Smooth muscle cell (in vitro differentiated cells): Measurements from ENCODE around the gene SLC3A2. TPM values are rescaled to one million over a fixed set of nuclear protein-coding genes. Genes with fewer than 3 reads are reported as not detected.

Experiments used
- DNase-seq: peaks from one replicate; lab custom pipeline; 2025; ENCODE audit not compliant: unreplicated experiment; lab: John Stamatoyannopoulos, UW
- H2AFZ ChIP-seq: fragments of 200-600 bp; sonication (generic); 2 replicates; pipeline ENCODE4 v1.6.0; 2016; ENCODE audit warnings: antibody characterized with exemption, low read depth, mild to moderate bottlenecking
- H3F3A ChIP-seq: fragments of 200-600 bp; sonication (generic); 2 replicates; pipeline ENCODE4 v1.6.0; 2017; ENCODE audit warnings: antibody characterized with exemption, low read depth
- H3K27ac ChIP-seq: fragments of 200-600 bp; sonication (generic); 2 replicates; pipeline ENCODE4 v1.5.1; 2016; ENCODE audit warnings: low read depth, mild to moderate bottlenecking
- H3K27me3 ChIP-seq: fragments of 200-600 bp; sonication (generic); 2 replicates; pipeline ENCODE4 v1.6.1; 2016; ENCODE audit warnings: low read depth, mild to moderate bottlenecking
- H3K36me3 ChIP-seq: fragments of 200-600 bp; sonication (generic); 2 replicates; pipeline ENCODE4 v1.5.1; 2016; ENCODE audit warnings: low read depth
- H3K4me1 ChIP-seq: fragments of 200-600 bp; sonication (generic); 2 replicates; pipeline ENCODE4 v1.5.1; 2016; ENCODE audit warnings: low read depth
- H3K4me2 ChIP-seq: fragments of 200-600 bp; sonication (generic); 2 replicates; pipeline ENCODE4 v1.6.0; 2016; ENCODE audit warnings: mild to moderate bottlenecking
- H3K4me3 ChIP-seq: fragments of 200-600 bp; sonication (generic); 2 replicates; pipeline ENCODE4 v1.5.1; 2016; ENCODE audit warnings: mild to moderate bottlenecking
- H3K79me2 ChIP-seq: fragments of 200-600 bp; sonication (generic); 2 replicates; pipeline ENCODE4 v1.6.0; 2016; ENCODE audit warnings: low read depth, mild to moderate bottlenecking
- H3K9ac ChIP-seq: fragments of 200-600 bp; sonication (generic); 2 replicates; pipeline ENCODE4 v1.6.0; 2016; ENCODE audit warnings: low read depth
- H3K9me3 ChIP-seq: fragments of 200-600 bp; sonication (generic); replicated peaks from 2 replicates; pipeline ENCODE4 v1.5.1; 2016; ENCODE audit warnings: low read depth
- H4K20me1 ChIP-seq: fragments of 200-600 bp; sonication (generic); 2 replicates; pipeline ENCODE4 v1.6.0; 2016; ENCODE audit warnings: low read depth
- WGBS: methylation state at CpG from one replicate; pipeline ENCODE4 v1.1.7; 2016; ENCODE audit warnings: low lambda C conversion rate; 5-methylcytosine and 5-hydroxymethylcytosine counted together
- polyA plus RNA-seq: library from polyadenylated mRNA; unstranded; fragments of >200 nt; fragmentation: Nextera tagmentation; extraction: Ambion mirVana; gene quantifications from 2 replicates; pipeline ENCODE4 v1.2.1, GENCODE V29; 2016
- total RNA-seq: library from RNA; depleted of rRNA; stranded (reverse); fragments of >200 nt; gene quantifications from 2 replicates; pipeline ENCODE4 v1.2.3, GENCODE V29; 2014
- TF ChIP-seq, protein P1 (sequence below): fragments of 200-600 bp; sonication (generic); IDR thresholded peaks from 2 replicates; pipeline ENCODE4 v1.5.1; 2017; ENCODE audit warnings: borderline replicate concordance, mild to moderate bottlenecking, antibody characterized with exemption; ENCODE audit not compliant: insufficient read depth, poor library complexity, severe bottlenecking

Gene SLC3A2
- total RNA-seq, result 181 and 248 TPM in 2 replicates
- 179 and 291 TPM in 2 replicates for polyA plus RNA-seq

DNA sequence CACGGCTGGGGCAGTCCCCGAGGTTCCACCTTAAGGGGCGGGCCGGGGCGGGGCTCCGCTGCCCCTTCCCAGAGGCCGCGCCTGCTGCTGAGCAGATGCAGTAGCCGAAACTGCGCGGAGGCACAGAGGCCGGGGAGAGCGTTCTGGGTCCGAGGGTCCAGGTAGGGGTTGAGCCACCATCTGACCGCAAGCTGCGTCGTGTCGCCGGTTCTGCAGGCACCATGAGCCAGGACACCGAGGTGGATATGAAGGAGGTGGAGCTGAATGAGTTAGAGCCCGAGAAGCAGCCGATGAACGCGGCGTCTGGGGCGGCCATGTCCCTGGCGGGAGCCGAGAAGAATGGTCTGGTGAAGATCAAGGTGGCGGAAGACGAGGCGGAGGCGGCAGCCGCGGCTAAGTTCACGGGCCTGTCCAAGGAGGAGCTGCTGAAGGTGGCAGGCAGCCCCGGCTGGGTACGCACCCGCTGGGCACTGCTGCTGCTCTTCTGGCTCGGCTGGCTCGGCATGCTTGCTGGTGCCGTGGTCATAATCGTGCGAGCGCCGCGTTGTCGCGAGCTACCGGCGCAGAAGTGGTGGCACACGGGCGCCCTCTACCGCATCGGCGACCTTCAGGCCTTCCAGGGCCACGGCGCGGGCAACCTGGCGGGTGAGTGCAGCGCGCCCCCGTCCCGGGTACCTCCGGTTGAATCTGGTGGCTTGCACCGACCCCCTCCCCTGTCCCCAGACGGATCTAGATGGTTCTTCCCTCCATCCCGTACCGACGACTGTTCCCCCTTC, at the start of gene SLC3A2:
Gene SLC3A2, plus strand, starts transcription at position 94 of the 776 bp plus-strand sequence. Its CDS starts 128 bp downstream, at position 222.
- peaks cover 28% of the 10 kb centered on the region for H3K4me1 ChIP-seq
- peaks cover 45% of the 10 kb centered on the region for H3F3A ChIP-seq
- H4K20me1 ChIP-seq, result peaks cover 36% of the 10 kb centered on the region
- DNase-seq, result peak; percentile 95
- no peaks in the 10 kb centered on the region for H3K27me3 ChIP-seq
- under 1% methylated on average over 63 of the region's 69 CpGs for WGBS
- H3K36me3 ChIP-seq, result peaks cover 9% of the 10 kb centered on the region
- peaks cover 53% of the 10 kb centered on the region for H3K79me2 ChIP-seq
- H3K4me3 ChIP-seq, result peak within 1 kb of the TSS; percentile 81
- TF ChIP-seq, protein P1, sequence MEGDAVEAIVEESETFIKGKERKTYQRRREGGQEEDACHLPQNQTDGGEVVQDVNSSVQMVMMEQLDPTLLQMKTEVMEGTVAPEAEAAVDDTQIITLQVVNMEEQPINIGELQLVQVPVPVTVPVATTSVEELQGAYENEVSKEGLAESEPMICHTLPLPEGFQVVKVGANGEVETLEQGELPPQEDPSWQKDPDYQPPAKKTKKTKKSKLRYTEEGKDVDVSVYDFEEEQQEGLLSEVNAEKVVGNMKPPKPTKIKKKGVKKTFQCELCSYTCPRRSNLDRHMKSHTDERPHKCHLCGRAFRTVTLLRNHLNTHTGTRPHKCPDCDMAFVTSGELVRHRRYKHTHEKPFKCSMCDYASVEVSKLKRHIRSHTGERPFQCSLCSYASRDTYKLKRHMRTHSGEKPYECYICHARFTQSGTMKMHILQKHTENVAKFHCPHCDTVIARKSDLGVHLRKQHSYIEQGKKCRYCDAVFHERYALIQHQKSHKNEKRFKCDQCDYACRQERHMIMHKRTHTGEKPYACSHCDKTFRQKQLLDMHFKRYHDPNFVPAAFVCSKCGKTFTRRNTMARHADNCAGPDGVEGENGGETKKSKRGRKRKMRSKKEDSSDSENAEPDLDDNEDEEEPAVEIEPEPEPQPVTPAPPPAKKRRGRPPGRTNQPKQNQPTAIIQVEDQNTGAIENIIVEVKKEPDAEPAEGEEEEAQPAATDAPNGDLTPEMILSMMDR, result peak; percentile 76
- peak within 1 kb of the TSS; percentile 100 for H3K27ac ChIP-seq
- H2AFZ ChIP-seq, result peak within 1 kb of the TSS; percentile 40
- peak within 1 kb of the TSS; percentile 99 for H3K9ac ChIP-seq
- peak within 1 kb of the TSS; percentile 86 for H3K4me2 ChIP-seq
- H3K9me3 ChIP-seq, result no peaks in the 10 kb centered on the region

- H3K36me3 ChIP-seq, result peaks cover 5% of the 10 kb centered on the region
- peak overlapping the region; percentile 99 for H3K9ac ChIP-seq
- peak overlapping the region; percentile 98 for H3K27ac ChIP-seq
- no peak overlapping the region for H2AFZ ChIP-seq
- 3% methylated on average over 31 of the region's 33 CpGs for WGBS
- peak overlapping the region; percentile 99 for H3K4me2 ChIP-seq
- peaks cover 8% of the 10 kb centered on the region for H3K4me1 ChIP-seq
- no peaks in the 10 kb centered on the region for H3K9me3 ChIP-seq
- H3K79me2 ChIP-seq, result peaks cover 77% of the 10 kb centered on the region
- peaks cover 54% of the 10 kb centered on the region for H4K20me1 ChIP-seq
- H3F3A ChIP-seq, result no peaks in the 10 kb centered on the region
- no peak for DNase-seq
- peak overlapping the region; percentile 100 for H3K4me3 ChIP-seq
- no peaks in the 10 kb centered on the region for H3K27me3 ChIP-seq
- TF ChIP-seq, protein P1, result no peak
These were observed 49.7 kb upstream of the SLC3A2 start for GRCh38 chr11:62830904-62831519.

DNA sequence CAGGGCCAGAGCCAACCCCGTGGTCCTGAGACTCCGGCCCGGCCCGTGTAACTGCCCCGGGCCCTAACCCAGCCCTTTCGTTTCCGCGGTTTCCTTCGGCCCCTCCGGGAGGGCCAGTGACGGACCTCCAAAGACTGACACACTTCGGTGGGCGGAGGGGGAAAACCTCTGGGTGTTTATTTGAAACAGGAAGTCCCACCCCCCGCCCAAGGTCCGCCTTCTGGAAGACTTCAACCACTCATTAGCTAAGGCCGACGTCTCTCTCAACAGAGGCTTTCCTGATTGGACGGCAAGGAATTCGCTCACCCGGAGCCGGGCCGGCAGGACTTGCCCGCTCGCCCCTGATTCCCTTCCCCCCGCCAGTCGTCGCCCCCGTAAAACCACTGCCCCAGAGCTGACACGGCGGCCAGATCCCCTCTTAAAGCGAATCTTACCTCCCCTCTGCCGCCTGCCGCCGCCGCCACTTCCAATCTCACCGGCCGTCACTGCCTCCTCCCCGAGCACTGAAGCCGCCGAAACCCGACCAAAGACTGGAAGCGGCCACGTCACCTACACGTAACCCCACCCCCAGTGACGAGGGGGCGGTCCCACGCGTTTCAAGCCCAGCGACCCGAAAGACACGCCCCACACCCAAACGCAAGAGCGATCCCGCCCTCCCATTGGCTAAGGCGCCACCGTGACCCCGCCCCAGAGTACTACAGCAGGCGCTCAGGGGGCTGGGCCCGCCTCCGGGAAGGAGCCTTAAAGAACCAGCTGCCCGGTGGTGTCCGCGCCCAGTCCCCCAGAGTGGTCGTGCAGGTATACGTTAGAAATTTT, 49.0 kb upstream of the SLC3A2 start, which contains the start of gene STX5:
Gene STX5, minus strand, starts transcription at position 532 of the 816 bp plus-strand sequence. CDS start 808 bp downstream, outside the sequence.
- Histone ChIP-seq H3K79me2 (peaks cover 72% of the 10 kb centered on the region), H3K4me1 (peaks cover 8% of the 10 kb centered on the region), H2AFZ (no peak within 1 kb of the TSS), H3K27me3 (no peaks in the 10 kb centered on the region), H3K4me2 (peak within 1 kb of the TSS; percentile 99), H3K36me3 (peaks cover 5% of the 10 kb centered on the region), H3F3A (no peaks in the 10 kb centered on the region), H3K9ac (peak within 1 kb of the TSS; percentile 99), H3K4me3 (peak within 1 kb of the TSS; percentile 100), H4K20me1 (peaks cover 48% of the 10 kb centered on the region), H3K27ac (peak within 1 kb of the TSS; percentile 98), H3K9me3 (no peaks in the 10 kb centered on the region)
- peak; percentile 98 for DNase-seq
- WGBS, result 2% methylated on average over 63 of the region's 65 CpGs
- TF ChIP-seq, protein P1, result no peak
